GM19438 (cell line): ENCODE results near the gene SH3BP2.
"Not testable (repeated sequence)": the region's sequence is repeated elsewhere in the genome, so short reads cannot be mapped to it uniquely, and the experiment has no call there.

Source experiments
- ATAC-seq: cut with Tn5 transposase; IDR thresholded peaks from one replicate; pipeline ENCODE4 v1.9.1; 2021; ENCODE audit warnings: low read depth; ENCODE audit not compliant: unreplicated experiment

The SH3BP2 gene

GRCh38 chr4:2762486-2763370 is 30.2 kb upstream of the SH3BP2 start:
- not testable (repeated sequence) for ATAC-seq

- ATAC-seq: no peak
Measured at GRCh38 chr4:2763511-2763967, 29.3 kb upstream of the SH3BP2 start.

GRCh38 chr4:2765832-2766526 is 26.9 kb upstream of the SH3BP2 start:
- no peak for ATAC-seq

- ATAC-seq: no peak
Measured at GRCh38 chr4:2767046-2767704, 25.7 kb upstream of the SH3BP2 start.

- ATAC-seq: no peak
Measured at GRCh38 chr4:2767705-2768074, 25.2 kb upstream of the SH3BP2 start.

GRCh38 chr4:2768124-2768523 is 24.8 kb upstream of the SH3BP2 start:
- no peak for ATAC-seq

- no peak for ATAC-seq
Measured at GRCh38 chr4:2768921-2769336, 24.0 kb upstream of the SH3BP2 start.

GRCh38 chr4:2771264-2771663 is 21.6 kb upstream of the SH3BP2 start:
- no peak for ATAC-seq

GRCh38 chr4:2780643-2781042 is 12.2 kb upstream of the SH3BP2 start:
- not testable (repeated sequence) for ATAC-seq

GRCh38 chr4:2781911-2782310 is 11.0 kb upstream of the SH3BP2 start:
- ATAC-seq: no peak

GRCh38 chr4:2783790-2784189 is 9.1 kb upstream of the SH3BP2 start:
- no peak for ATAC-seq

GRCh38 chr4:2785613-2786012 is 7.3 kb upstream of the SH3BP2 start:
- ATAC-seq: no peak

- no peak for ATAC-seq
Measured at GRCh38 chr4:2786152-2786671, 6.7 kb upstream of the SH3BP2 start.

GRCh38 chr4:2786794-2787229 is 6.1 kb upstream of the SH3BP2 start:
- ATAC-seq: no peak

GRCh38 chr4:2787230-2788100 is 5.4 kb upstream of the SH3BP2 start:
- peak; percentile 73 for ATAC-seq

GRCh38 chr4:2788101-2788500 is 4.8 kb upstream of the SH3BP2 start:
- ATAC-seq: no peak

GRCh38 chr4:2788532-2789103 is 4.3 kb upstream of the SH3BP2 start:
- no peak for ATAC-seq

- no peak for ATAC-seq
Measured at GRCh38 chr4:2789351-2789750, 3.5 kb upstream of the SH3BP2 start.

GRCh38 chr4:2789793-2790582 is 2.9 kb upstream of the SH3BP2 start:
- no peak for ATAC-seq
